Loucy (cell line): ENCODE data around the gene ERICH6B.

Source experiments
- H2AFZ ChIP-seq: fragments of 200-600 bp; sonication (generic); 2 replicates; pipeline ENCODE4 v1.6.0; 2016; ENCODE audit warnings: antibody characterized with exemption, mild to moderate bottlenecking, low read length, moderate library complexity
- H3F3A ChIP-seq: fragments of 200-600 bp; 2 replicates; pipeline ENCODE4 v1.6.0; 2016; ENCODE audit warnings: antibody characterized with exemption, low read depth, mild to moderate bottlenecking
- H3K27me3 ChIP-seq: fragments of 200-600 bp; sonication (generic); 2 replicates; pipeline ENCODE4 v1.6.1; 2014; ENCODE audit warnings: low read length, mild to moderate bottlenecking; ENCODE audit not compliant: insufficient read depth, poor library complexity, severe bottlenecking
- H3K36me3 ChIP-seq: fragments of 200-600 bp; sonication (generic); 2 replicates; pipeline ENCODE4 v1.6.1; 2016; ENCODE audit warnings: low read length; ENCODE audit not compliant: insufficient read depth
- H3K4me1 ChIP-seq: fragments of 200-600 bp; sonication (generic); 2 replicates; pipeline ENCODE4 v1.5.1; 2014; ENCODE audit warnings: low read length, mild to moderate bottlenecking; ENCODE audit not compliant: insufficient read depth, poor library complexity, severe bottlenecking
- H3K4me2 ChIP-seq: fragments of 200-600 bp; sonication (generic); 2 replicates; pipeline ENCODE4 v1.6.0; 2014; ENCODE audit warnings: antibody characterized with exemption, low read length, low read depth, mild to moderate bottlenecking; ENCODE audit not compliant: poor library complexity, severe bottlenecking
- H3K4me3 ChIP-seq: fragments of 200-600 bp; sonication (generic); 2 replicates; pipeline ENCODE4 v1.5.1; 2014; ENCODE audit warnings: low read length, mild to moderate bottlenecking, mixed read lengths; ENCODE audit not compliant: poor library complexity, severe bottlenecking
- H3K79me2 ChIP-seq: fragments of 200-600 bp; sonication (generic); 2 replicates; pipeline ENCODE4 v1.6.1; 2014; ENCODE audit warnings: low read length; ENCODE audit not compliant: insufficient read depth
- H3K9ac ChIP-seq: fragments of 200-600 bp; sonication (generic); 2 replicates; pipeline ENCODE4 v1.6.0; 2014; ENCODE audit warnings: mild to moderate bottlenecking, low read depth, low read length, moderate library complexity; ENCODE audit not compliant: poor library complexity, severe bottlenecking
- H3K9me2 ChIP-seq: fragments of 200-600 bp; sonication (generic); replicated peaks from 2 replicates; pipeline ENCODE4 v1.6.1; 2016; ENCODE audit warnings: low read depth, low read length, mixed read lengths
- H3K9me3 ChIP-seq: fragments of 200-600 bp; sonication (generic); 2 replicates; pipeline ENCODE4 v1.6.1; 2014; ENCODE audit warnings: mild to moderate bottlenecking, antibody characterized with exemption, low read length, low read depth; ENCODE audit not compliant: insufficient read depth
- H4K20me1 ChIP-seq: fragments of 200-600 bp; sonication (generic); 2 replicates; pipeline ENCODE4 v1.6.0; 2014; ENCODE audit warnings: antibody characterized with exemption, low read length, mild to moderate bottlenecking; ENCODE audit not compliant: insufficient read depth, poor library complexity, severe bottlenecking
- CTCF ChIP-seq: fragments of 200-600 bp; sonication (generic); conservative IDR thresholded peaks from 2 replicates; pipeline ENCODE4 v1.5.1; 2014; ENCODE audit warnings: mild to moderate bottlenecking, antibody characterized with exemption, low read length
- EZH2phosphoT487 ChIP-seq: fragments of 200-600 bp; IDR thresholded peaks from 2 replicates; pipeline ENCODE4 v1.6.1; 2018; ENCODE audit warnings: antibody characterized with exemption, mild to moderate bottlenecking, moderate library complexity, borderline replicate concordance

ERICH6B gene

GRCh38 chr13:45554604-45555109 is 60.9 kb downstream of the ERICH6B start:
- Histone ChIP-seq H3F3A (no peaks in the 10 kb centered on the region), H3K9me2 (no peaks in the 10 kb centered on the region), H3K4me3 (no peak overlapping the region), H3K4me1 (no peaks in the 10 kb centered on the region), H3K9ac (no peak overlapping the region), H3K4me2 (no peak overlapping the region), H3K79me2 (no peaks in the 10 kb centered on the region), H3K27me3 (no peaks in the 10 kb centered on the region), H4K20me1 (no peaks in the 10 kb centered on the region), H2AFZ (no peak overlapping the region), H3K36me3 (no peaks in the 10 kb centered on the region), H3K9me3 (no peaks in the 10 kb centered on the region)
- TF ChIP-seq EZH2phosphoT487 (no peak), CTCF (no peak)

- Histone ChIP-seq H3K4me2 (no peak overlapping the region), H2AFZ (no peak overlapping the region)
Observed at GRCh38 chr13:45548281-45548680, 67.3 kb downstream of the ERICH6B start.

GRCh38 chr13:45546410-45546765 is 69.2 kb downstream of the ERICH6B start:
- TF ChIP-seq EZH2phosphoT487, result no peak
- TF ChIP-seq CTCF, result no peak
- H3K9me2 ChIP-seq, result no peaks in the 10 kb centered on the region
- H3K36me3 ChIP-seq, result no peaks in the 10 kb centered on the region
- H3K4me2 ChIP-seq, result no peak overlapping the region
- H3K79me2 ChIP-seq, result no peaks in the 10 kb centered on the region
- H3F3A ChIP-seq, result no peaks in the 10 kb centered on the region
- H3K4me3 ChIP-seq, result no peak overlapping the region
- H4K20me1 ChIP-seq, result no peaks in the 10 kb centered on the region
- H3K4me1 ChIP-seq, result no peaks in the 10 kb centered on the region
- H2AFZ ChIP-seq, result no peak overlapping the region
- H3K27me3 ChIP-seq, result no peaks in the 10 kb centered on the region
- H3K9me3 ChIP-seq, result no peaks in the 10 kb centered on the region
- no peak overlapping the region for H3K9ac ChIP-seq

More at GRCh38 chr13:45548281-45548680, 67.3 kb downstream of the ERICH6B start:
- no peaks in the 10 kb centered on the region for H3K9me2 ChIP-seq
- H3F3A ChIP-seq, result no peaks in the 10 kb centered on the region
- no peaks in the 10 kb centered on the region for H3K27me3 ChIP-seq
- H3K9me3 ChIP-seq, result no peaks in the 10 kb centered on the region
- H3K36me3 ChIP-seq, result no peaks in the 10 kb centered on the region
- no peak overlapping the region for H3K9ac ChIP-seq
- no peaks in the 10 kb centered on the region for H4K20me1 ChIP-seq
- TF ChIP-seq CTCF, result no peak
- no peak for TF ChIP-seq EZH2phosphoT487
- H3K4me1 ChIP-seq, result no peaks in the 10 kb centered on the region
- no peak overlapping the region for H3K4me3 ChIP-seq
- no peaks in the 10 kb centered on the region for H3K79me2 ChIP-seq
